Liver (tissue), 9 donors: ENCODE data around the gene PTPN20. TPM values are rescaled to one million over a fixed set of nuclear protein-coding genes. Genes with fewer than 3 reads are reported as not detected.
A peak's percentile ranks its signal among the peaks of the same experiment; 100 is the strongest.
"Not testable (repeated sequence)": the region's sequence is repeated elsewhere in the genome, so short reads cannot be mapped to it uniquely, and the experiment has no call there.

Experiments
- DNase-seq: peaks from one replicate; pipeline ENCODE4 v3.0.0-alpha.2; 2017; ENCODE audit warnings: low spot score
- H3K27ac ChIP-seq, 2 donors: one replicate each; pipeline ENCODE4 v1.7.0; 2013; ENCODE audit warnings: inconsistent platforms in 2 of 2, low read length in 2 of 2, control low read depth in 1 of 2, low read depth in 1 of 2, mild to moderate bottlenecking in 1 of 2
- H3K27me3 ChIP-seq, 4 donors: one replicate each; pipeline versions ENCODE4 v1.6.1 to v1.7.0; 2013; ENCODE audit warnings: low read length in 3 of 4, inconsistent platforms in 1 of 4, mild to moderate bottlenecking in 1 of 4, moderate library complexity in 1 of 4; ENCODE audit not compliant: control insufficient read depth in 4 of 4, insufficient read depth in 4 of 4
- H3K36me3 ChIP-seq, 4 donors: one replicate each; pipeline versions ENCODE4 v1.6.1 to v1.7.0; 2013; ENCODE audit warnings: low read length in 3 of 4, mild to moderate bottlenecking in 3 of 4, low read depth in 1 of 4, moderate library complexity in 1 of 4; ENCODE audit not compliant: control insufficient read depth in 4 of 4, insufficient read depth in 3 of 4
- H3K4me1 ChIP-seq, 4 donors: one replicate each; pipeline versions ENCODE4 v1.6.1 to v1.7.0; 2013; ENCODE audit warnings: low read length in 3 of 4, mild to moderate bottlenecking in 3 of 4, moderate library complexity in 1 of 4; ENCODE audit not compliant: control insufficient read depth in 4 of 4, insufficient read depth in 4 of 4
- H3K4me3 ChIP-seq, 3 donors: one replicate each; pipeline versions ENCODE4 v1.6.1 to v1.7.0; 2013; ENCODE audit warnings: low read length in 3 of 3, control low read depth in 1 of 3, low read depth in 1 of 3, mild to moderate bottlenecking in 1 of 3
- H3K9ac ChIP-seq, 2 donors: one replicate each; pipeline ENCODE4 v1.7.0; 2013; ENCODE audit warnings: low read length in 2 of 2, mild to moderate bottlenecking in 2 of 2, moderate library complexity in 2 of 2, control low read depth in 1 of 2, low read depth in 1 of 2
- H3K9me3 ChIP-seq, 4 donors: one replicate each; pipeline versions ENCODE4 v1.6.1 to v1.7.0; 2013; ENCODE audit warnings: low read length in 3 of 4; ENCODE audit not compliant: control insufficient read depth in 4 of 4
- WGBS: extraction: QIAGEN DNeasy Blood & Tissue Kit; methylation state at CpG from one replicate; pipeline ENCODE4 v1.1.7; 2013; 5-methylcytosine and 5-hydroxymethylcytosine counted together
- polyA plus RNA-seq, 2 donors: library from polyadenylated mRNA; stranded (reverse) in 1 of 2; unstranded in 1 of 2; fragments of 200-250 nt in 1 of 2; fragments of >200 nt in 1 of 2; fragmentation: Nextera tagmentation in 1 of 2; extraction: Ambion mirVana in 1 of 2; gene quantifications; one replicate each; pipeline versions ENCODE4 v1.2.1 to v1.2.3, GENCODE V29; 2013 to 2015
- total RNA-seq, 2 donors: library from RNA; depleted of rRNA; stranded (reverse); fragments of >200 nt; gene quantifications; one replicate each; pipeline ENCODE4 v1.2.3, GENCODE V29; 2014
- donor health status: healthy.
- donor health status: healthy.
- donor health status: healthy.
- donor health status: healthy.
- donor health status: healthy.

Gene PTPN20
- total RNA-seq: 1 to 10 TPM; 1.0 to 1.4 TPM
- under 1 TPM; 0.28 to 0.60 TPM for polyA plus RNA-seq

- not testable (repeated sequence) for H3K4me1 ChIP-seq, H3K9ac ChIP-seq, H3K4me3 ChIP-seq, H3K9me3 ChIP-seq, H3K36me3 ChIP-seq, H3K27me3 ChIP-seq, H3K27ac ChIP-seq
- 21% methylated on average over 21 of the region's 50 CpGs for WGBS
- DNase-seq: peak; percentile 44
Measured at GRCh38 chr10:46911144-46911876, at the start of gene PTPN20. TSS of gene PTPN20 (plus strand) at chr10:46911428. CDS start at chr10:46932500, 21,072 bp downstream.

DNA sequence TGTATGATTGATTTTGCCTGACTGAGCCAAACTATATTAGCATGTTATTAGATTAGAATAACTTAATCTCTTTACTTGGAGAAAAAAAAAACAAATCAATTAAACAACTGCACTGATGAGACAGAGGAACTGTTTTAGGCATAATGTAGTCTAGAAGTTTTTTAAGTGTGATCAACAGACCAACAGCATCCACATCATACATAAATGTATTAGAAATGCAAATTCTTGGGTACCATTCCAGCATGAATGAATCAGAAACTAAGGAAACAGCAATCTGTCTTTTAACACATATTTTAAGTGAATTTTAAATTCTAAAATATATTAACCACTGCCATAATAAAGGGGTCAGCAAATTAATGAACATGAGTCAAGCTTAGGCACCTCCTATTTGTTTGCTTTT is 41.5 kb upstream of the PTPN20 start:
- H3K27ac ChIP-seq, H3K4me3 ChIP-seq, H3K9me3 ChIP-seq, DNase-seq, H3K4me1 ChIP-seq, H3K9ac ChIP-seq, H3K27me3 ChIP-seq, H3K36me3 ChIP-seq: not testable (repeated sequence)

GRCh38 chr10:46871583-46871982 is 39.6 kb upstream of the PTPN20 start:
- not testable (repeated sequence) for H3K4me1 ChIP-seq, H3K27ac ChIP-seq, DNase-seq, H3K27me3 ChIP-seq, H3K9me3 ChIP-seq, H3K36me3 ChIP-seq, H3K9ac ChIP-seq, H3K4me3 ChIP-seq
- 89% methylated on average over 4 of the region's 4 CpGs for WGBS

- not testable (repeated sequence) for H3K4me1 ChIP-seq, H3K27ac ChIP-seq, H3K27me3 ChIP-seq, DNase-seq, H3K9ac ChIP-seq, H3K4me3 ChIP-seq, H3K36me3 ChIP-seq, H3K9me3 ChIP-seq
- 84% methylated on average over 4 of the region's 6 CpGs for WGBS
Measured at GRCh38 chr10:46875304-46875703, 35.9 kb upstream of the PTPN20 start.

DNA sequence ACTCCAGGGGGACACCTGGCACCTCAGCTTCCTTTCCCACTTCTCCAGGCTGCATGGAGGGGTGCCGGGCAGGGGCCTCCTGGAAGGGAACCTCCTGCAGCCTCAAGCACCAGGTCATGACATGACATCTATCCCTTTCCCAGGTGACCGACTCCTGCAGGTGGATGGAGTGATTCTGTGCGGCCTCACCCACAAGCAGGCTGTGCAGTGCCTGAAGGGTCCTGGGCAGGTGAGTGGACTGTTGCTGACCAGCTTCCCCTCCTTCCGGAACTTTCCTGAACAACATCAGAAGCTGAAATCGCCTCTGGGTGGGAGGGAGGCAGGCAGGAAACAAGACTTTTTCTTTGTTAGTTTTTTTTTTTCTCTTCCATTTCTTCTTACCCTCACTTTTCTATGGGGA is 34.5 kb upstream of the PTPN20 start:
- H3K4me1 ChIP-seq, DNase-seq, H3K36me3 ChIP-seq, H3K4me3 ChIP-seq, H3K27me3 ChIP-seq, H3K27ac ChIP-seq, H3K9ac ChIP-seq, H3K9me3 ChIP-seq: not testable (repeated sequence)
- 85% methylated on average over 4 of the region's 5 CpGs for WGBS

- not testable (repeated sequence) for H3K27ac ChIP-seq, H3K36me3 ChIP-seq, H3K4me1 ChIP-seq, H3K27me3 ChIP-seq, H3K4me3 ChIP-seq, DNase-seq, H3K9ac ChIP-seq, H3K9me3 ChIP-seq
- 77% methylated on average over 7 of the region's 7 CpGs for whole genome bisulfite sequencing
Measured at GRCh38 chr10:46878761-46879160, 32.5 kb upstream of the PTPN20 start.

DNA sequence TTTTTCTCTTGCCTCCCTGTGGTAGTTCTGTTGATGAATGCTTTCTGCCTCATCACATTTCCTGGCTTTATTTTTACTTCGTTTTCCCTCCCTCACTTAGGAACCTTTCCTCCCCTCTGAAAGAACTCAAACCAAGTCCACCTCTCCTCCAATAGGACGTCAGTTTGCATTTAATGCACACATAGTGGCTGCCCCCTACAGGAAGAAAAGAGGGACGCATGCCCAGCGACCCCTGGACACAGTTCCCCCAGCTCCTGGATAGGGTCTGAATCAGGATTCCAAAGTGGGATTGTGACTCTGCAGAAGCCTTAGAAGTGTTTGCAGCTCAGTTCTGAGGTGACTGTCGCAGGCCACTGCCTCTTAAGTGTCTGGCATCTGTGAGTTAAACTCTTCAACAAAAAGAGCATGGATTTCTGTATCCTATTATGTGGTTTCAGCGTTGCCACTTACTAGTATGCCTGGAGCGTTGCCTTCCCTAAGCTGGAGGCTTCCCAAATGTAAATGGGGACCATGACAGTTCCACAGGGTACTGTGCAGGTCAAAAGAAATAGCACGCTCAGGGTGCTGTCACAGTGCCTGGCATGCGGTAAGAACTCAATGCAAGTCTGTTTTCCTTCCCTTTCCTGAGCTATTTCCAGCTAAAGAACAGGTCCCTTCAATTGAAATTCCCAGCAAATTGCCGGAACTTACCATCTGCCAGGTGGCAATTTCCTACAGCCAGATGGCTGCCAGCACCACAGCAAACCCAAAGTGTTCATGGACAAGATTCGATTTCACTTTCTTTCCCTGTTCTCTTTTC is 20.2 kb upstream of the PTPN20 start:
- H3K27me3 ChIP-seq, H3K9ac ChIP-seq, H3K4me1 ChIP-seq, H3K4me3 ChIP-seq, H3K9me3 ChIP-seq, DNase-seq, H3K27ac ChIP-seq, H3K36me3 ChIP-seq: not testable (repeated sequence)
- 60% methylated on average over 8 of the region's 11 CpGs for WGBS

GRCh38 chr10:46896762-46897692 is 14.2 kb upstream of the PTPN20 start:
- not testable (repeated sequence) for H3K36me3 ChIP-seq, H3K9me3 ChIP-seq
- 76% methylated on average over 6 of the region's 7 CpGs for WGBS

More at GRCh38 chr10:46896762-46897692, 14.2 kb upstream of the PTPN20 start:
- H3K4me3 ChIP-seq, H3K27ac ChIP-seq, DNase-seq, H3K9ac ChIP-seq, H3K27me3 ChIP-seq, H3K4me1 ChIP-seq: not testable (repeated sequence)
